ENCODE results near the gene TGFBR3. TPM values are rescaled to one million over a fixed set of nuclear protein-coding genes. Genes with fewer than 3 reads are reported as not detected.

TGFBR3 gene
- total RNA-seq, 6 experiments from 2014 or later = 5.8 to 21.1 (median 19.0) TPM

DNA sequence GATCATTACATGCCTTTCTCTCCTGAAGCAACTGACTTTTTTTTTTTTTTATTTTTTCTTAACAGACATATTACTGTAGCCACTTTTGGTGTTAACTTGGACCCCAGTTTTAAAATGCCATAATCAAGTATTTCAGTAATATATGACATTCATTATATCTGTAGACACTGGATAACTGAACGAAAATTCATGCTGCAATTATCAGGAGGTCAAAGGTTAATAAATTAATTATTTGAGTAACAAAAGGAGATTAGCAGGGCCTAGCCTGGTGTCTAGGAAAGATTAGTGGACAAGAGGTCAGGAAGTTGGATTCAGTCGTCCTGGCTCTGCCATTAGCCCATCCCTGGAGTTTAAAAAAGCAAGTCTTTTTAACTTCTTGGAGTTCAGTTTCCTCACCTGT is 168.1 kb downstream of the TGFBR3 start:
- no peaks in the 10 kb centered on the region for H3K9me3 Mint-ChIP-seq
- no peaks in the 10 kb centered on the region for H3K27me3 Mint-ChIP-seq (ENCODE audit: insufficient read depth)
- H3K36me3 Mint-ChIP-seq (ENCODE audit: low read depth) = peaks cover 38% of the 10 kb centered on the region
- H3K4me3 Mint-ChIP-seq = no peak overlapping the region
- no peak for TF ChIP-seq CTCF (IDR thresholded peaks at IDR 0.05)
- H3K4me1 Mint-ChIP-seq (ENCODE audit: low read depth) = peaks cover 12% of the 10 kb centered on the region
- no peak overlapping the region for H3K27ac Mint-ChIP-seq
- no peak for DNase-seq

GRCh38 chr1:91716339-91716738 is 169.6 kb downstream of the TGFBR3 start:
- TF ChIP-seq CTCF (IDR thresholded peaks at IDR 0.05) = no peak
- peaks cover 44% of the 10 kb centered on the region for H3K36me3 Mint-ChIP-seq (ENCODE audit: low read depth)
- no peak overlapping the region for H3K4me3 Mint-ChIP-seq
- H3K4me1 Mint-ChIP-seq (ENCODE audit: low read depth) = peaks cover 18% of the 10 kb centered on the region
- H3K27me3 Mint-ChIP-seq (ENCODE audit: insufficient read depth) = no peaks in the 10 kb centered on the region; the same call in 1 of the 2 replicates
- H3K27ac Mint-ChIP-seq = no peak overlapping the region
- H3K9me3 Mint-ChIP-seq = no peaks in the 10 kb centered on the region
- DNase-seq = no peak

DNA sequence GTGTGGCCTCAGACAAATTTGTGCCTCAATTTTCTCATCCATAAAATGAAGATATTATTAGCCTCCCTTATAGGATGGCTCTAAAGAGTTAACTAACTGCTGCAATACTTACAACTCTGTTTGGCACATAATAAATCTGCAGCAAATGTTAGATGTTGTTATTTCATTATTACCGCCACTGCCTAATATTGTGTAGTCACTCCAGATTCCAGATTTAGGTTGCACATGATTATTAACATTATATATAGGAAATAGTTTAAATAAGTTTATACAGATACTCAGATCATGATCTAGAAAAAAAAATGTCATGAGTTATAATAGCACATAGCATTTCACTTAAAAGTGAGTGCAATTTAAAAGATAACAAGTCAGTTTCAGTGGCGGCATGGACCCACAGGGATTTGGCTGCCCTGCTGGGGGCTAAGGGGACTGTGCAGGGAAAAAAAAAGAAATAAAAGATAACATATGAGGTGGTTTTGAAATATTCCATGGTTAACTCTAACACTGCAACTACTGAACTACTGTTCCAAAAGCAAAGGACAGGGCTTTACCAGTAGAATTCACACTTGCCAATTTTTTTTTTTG is 170.4 kb downstream of the TGFBR3 start:
- DNase-seq = no peak
- H3K9me3 Mint-ChIP-seq = no peaks in the 10 kb centered on the region
- H3K27me3 Mint-ChIP-seq (ENCODE audit: insufficient read depth) = peaks cover 1% of the 10 kb centered on the region
- H3K4me1 Mint-ChIP-seq (ENCODE audit: low read depth) = peaks cover 18% of the 10 kb centered on the region
- no peak overlapping the region for H3K27ac Mint-ChIP-seq
- TF ChIP-seq CTCF (IDR thresholded peaks at IDR 0.05) = no peak; the same call in 1 of the 2 replicates
- no peak overlapping the region for H3K4me3 Mint-ChIP-seq
- H3K36me3 Mint-ChIP-seq (ENCODE audit: low read depth) = peaks cover 37% of the 10 kb centered on the region

- H3K9me3 Mint-ChIP-seq = no peaks in the 10 kb centered on the region
- no peak overlapping the region for H3K4me3 Mint-ChIP-seq
- no peak for TF ChIP-seq CTCF (IDR thresholded peaks at IDR 0.05)
- H3K4me1 Mint-ChIP-seq (ENCODE audit: low read depth) = peaks cover 18% of the 10 kb centered on the region
- no peak for DNase-seq
- peaks cover 35% of the 10 kb centered on the region for H3K36me3 Mint-ChIP-seq (ENCODE audit: low read depth)
- H3K27ac Mint-ChIP-seq = no peak overlapping the region; the same call in 1 of the 2 replicates
- peaks cover 1% of the 10 kb centered on the region for H3K27me3 Mint-ChIP-seq (ENCODE audit: insufficient read depth)
Observed at GRCh38 chr1:91714867-91715381, 171.0 kb downstream of the TGFBR3 start.

- H3K27ac Mint-ChIP-seq = peak overlapping the region; percentile 77
- DNase-seq = peak; percentile 3
- H3K4me1 Mint-ChIP-seq (ENCODE audit: low read depth) = peaks cover 18% of the 10 kb centered on the region
- peak overlapping the region; percentile 22 for H3K4me3 Mint-ChIP-seq
- H3K27me3 Mint-ChIP-seq (ENCODE audit: insufficient read depth) = peaks cover 1% of the 10 kb centered on the region
- TF ChIP-seq CTCF (IDR thresholded peaks at IDR 0.05) = no peak
- H3K36me3 Mint-ChIP-seq (ENCODE audit: low read depth) = peaks cover 20% of the 10 kb centered on the region; the same call in 1 of the 2 replicates
- H3K9me3 Mint-ChIP-seq = no peaks in the 10 kb centered on the region
Observed at GRCh38 chr1:91712981-91713841, 172.7 kb downstream of the TGFBR3 start.

Data from HFFc6 (cell line).